Measurements from ENCODE around the gene GRIK3.

GRIK3 gene

DNA sequence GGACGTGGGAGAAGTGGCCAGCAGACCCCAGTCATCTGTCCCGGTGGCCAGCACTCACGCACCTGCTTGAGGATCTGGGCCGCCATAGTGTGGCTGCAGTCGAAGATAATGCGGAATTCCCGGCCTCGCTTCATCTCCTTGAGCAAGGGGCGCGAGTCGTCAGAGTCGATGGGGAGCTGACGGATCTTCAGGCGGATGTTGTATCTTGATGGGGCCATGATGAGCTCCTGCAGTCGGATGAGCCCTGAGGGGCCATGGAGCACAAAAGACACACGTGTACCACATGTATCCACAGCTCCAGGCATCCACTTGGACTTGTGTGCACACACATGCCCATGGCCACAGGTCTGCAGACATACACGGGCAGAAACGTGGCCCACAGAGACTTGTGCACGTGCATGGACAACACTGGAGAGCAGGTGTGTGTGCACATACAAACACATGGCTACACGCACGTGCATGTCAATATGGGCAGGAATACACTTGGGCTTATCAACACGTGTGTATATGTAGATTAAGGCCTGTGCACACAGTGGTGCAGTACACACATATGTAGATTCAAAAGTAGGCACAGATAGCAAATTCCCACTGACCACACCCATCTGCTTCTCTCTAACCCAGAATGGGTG, 162.1 kb downstream of the GRIK3 start:
- no peak for DNase-seq (ENCODE audit: low read depth)
- in situ Hi-C loops (cut with HindIII; ENCODE audit: low sequenced_read_pairs) = no loop called here
- H3K4me3 ChIP-seq (ENCODE audit: low read depth, low read length) = no peak overlapping the region
- TF ChIP-seq, protein P1, sequence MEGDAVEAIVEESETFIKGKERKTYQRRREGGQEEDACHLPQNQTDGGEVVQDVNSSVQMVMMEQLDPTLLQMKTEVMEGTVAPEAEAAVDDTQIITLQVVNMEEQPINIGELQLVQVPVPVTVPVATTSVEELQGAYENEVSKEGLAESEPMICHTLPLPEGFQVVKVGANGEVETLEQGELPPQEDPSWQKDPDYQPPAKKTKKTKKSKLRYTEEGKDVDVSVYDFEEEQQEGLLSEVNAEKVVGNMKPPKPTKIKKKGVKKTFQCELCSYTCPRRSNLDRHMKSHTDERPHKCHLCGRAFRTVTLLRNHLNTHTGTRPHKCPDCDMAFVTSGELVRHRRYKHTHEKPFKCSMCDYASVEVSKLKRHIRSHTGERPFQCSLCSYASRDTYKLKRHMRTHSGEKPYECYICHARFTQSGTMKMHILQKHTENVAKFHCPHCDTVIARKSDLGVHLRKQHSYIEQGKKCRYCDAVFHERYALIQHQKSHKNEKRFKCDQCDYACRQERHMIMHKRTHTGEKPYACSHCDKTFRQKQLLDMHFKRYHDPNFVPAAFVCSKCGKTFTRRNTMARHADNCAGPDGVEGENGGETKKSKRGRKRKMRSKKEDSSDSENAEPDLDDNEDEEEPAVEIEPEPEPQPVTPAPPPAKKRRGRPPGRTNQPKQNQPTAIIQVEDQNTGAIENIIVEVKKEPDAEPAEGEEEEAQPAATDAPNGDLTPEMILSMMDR (IDR thresholded peaks at IDR 0.05; ENCODE audit: low read depth, low read length, missing control alignments) = no peak

- TF ChIP-seq, protein P1 (IDR thresholded peaks at IDR 0.05; ENCODE audit: low read depth, low read length, missing control alignments) = no peak
- no peak for DNase-seq (ENCODE audit: low read depth)
- no peak overlapping the region for H3K4me3 ChIP-seq (ENCODE audit: low read depth, low read length)
- in situ Hi-C loops (cut with HindIII; ENCODE audit: low sequenced_read_pairs) = no loop called here
Measured at GRCh38 chr1:36871146-36871971, 163.0 kb downstream of the GRIK3 start.

- TF ChIP-seq, protein P1 (IDR thresholded peaks at IDR 0.05; ENCODE audit: low read depth, low read length, missing control alignments) = no peak
- no peak overlapping the region for H3K4me3 ChIP-seq (ENCODE audit: low read depth, low read length)
- in situ Hi-C loops (cut with HindIII; ENCODE audit: low sequenced_read_pairs) = no loop called here
- DNase-seq (ENCODE audit: low read depth) = no peak
Measured at GRCh38 chr1:36869826-36870225, 164.5 kb downstream of the GRIK3 start.

DNA sequence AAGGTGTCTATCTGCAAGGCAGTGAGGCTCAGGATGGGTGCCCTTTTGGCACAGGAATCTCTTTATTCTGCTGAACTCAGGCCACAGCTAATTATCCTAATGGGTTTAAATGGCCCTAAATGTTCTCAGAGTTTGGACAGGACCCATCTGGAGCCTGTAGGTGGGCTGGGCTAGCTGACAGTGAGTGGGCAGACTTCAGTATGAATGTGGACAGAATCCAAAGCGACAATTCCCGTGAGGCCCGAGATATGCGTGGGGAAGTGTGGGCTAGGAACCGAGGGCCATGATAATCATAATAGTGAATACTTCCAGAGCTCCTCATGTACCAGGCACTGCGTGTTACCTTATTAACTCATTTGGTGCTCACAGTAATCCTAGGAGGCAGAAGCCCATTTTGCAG, 165.3 kb downstream of the GRIK3 start:
- TF ChIP-seq, protein P1 (IDR thresholded peaks at IDR 0.05; ENCODE audit: low read depth, low read length, missing control alignments) = no peak
- in situ Hi-C loops (cut with HindIII; ENCODE audit: low sequenced_read_pairs) = no loop called here
- no peak overlapping the region for H3K4me3 ChIP-seq (ENCODE audit: low read depth, low read length)
- DNase-seq (ENCODE audit: low read depth) = no peak

DNA sequence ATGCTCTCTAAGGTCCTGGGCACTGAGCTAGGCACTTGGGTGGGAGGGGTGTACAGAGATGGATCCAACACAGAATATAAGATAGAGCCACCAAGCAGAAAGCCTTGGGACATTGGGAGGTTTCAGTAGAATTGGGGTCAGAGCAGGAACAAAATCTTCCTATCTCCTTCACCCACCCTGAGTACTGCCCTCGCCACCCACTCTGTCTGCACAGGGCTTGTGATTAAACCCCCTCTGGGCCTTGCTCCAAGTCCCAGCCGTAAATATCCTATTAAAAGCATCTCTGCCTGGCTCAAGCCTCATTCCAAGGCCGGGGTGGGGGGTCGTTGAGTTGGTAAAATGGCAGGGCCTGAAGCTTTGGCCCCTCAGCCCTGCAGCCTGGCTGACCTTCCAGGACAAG, 166.7 kb downstream of the GRIK3 start:
- no peak overlapping the region for H3K4me3 ChIP-seq (ENCODE audit: low read depth, low read length)
- TF ChIP-seq, protein P1 (IDR thresholded peaks at IDR 0.05; ENCODE audit: low read depth, low read length, missing control alignments) = no peak
- in situ Hi-C loops (cut with HindIII; ENCODE audit: low sequenced_read_pairs) = no loop called here
- no peak for DNase-seq (ENCODE audit: low read depth)

- in situ Hi-C loops (cut with HindIII; ENCODE audit: low sequenced_read_pairs) = no loop called here
- no peak overlapping the region for H3K4me3 ChIP-seq (ENCODE audit: low read depth, low read length)
- TF ChIP-seq, protein P1 (IDR thresholded peaks at IDR 0.05; ENCODE audit: low read depth, low read length, missing control alignments) = no peak
- DNase-seq (ENCODE audit: low read depth) = no peak
Measured at GRCh38 chr1:36866169-36866814, 168.0 kb downstream of the GRIK3 start.

Data from astrocyte of the cerebellum (primary cell).